ENCODE results near the gene SELENOF.

GRCh38 chr1:86912281-86912900 is 1.5 kb downstream of the SELENOF start:
- TF ChIP-seq CTCF (IDR thresholded peaks at IDR 0.05) (no peak), POLR2A (IDR thresholded peaks at IDR 0.05) (no peak), POLR2AphosphoS5 (IDR thresholded peaks at IDR 0.05) (no peak)
